ENCODE results near the gene ASB3.

ASB3 gene

GRCh38 chr2:53636109-53636508 lies 150.6 kb downstream of the ASB3 start:
- Histone ChIP-seq H3K36me3 (ENCODE audit: control insufficient read depth, insufficient read depth, low read length) (no peaks in the 10 kb centered on the region), H3K4me1 (ENCODE audit: control insufficient read depth, insufficient read depth, low read length) (no peaks in the 10 kb centered on the region), H3K9me3 (ENCODE audit: control insufficient read depth, low read length) (no peaks in the 10 kb centered on the region), H3K27me3 (ENCODE audit: control insufficient read depth, insufficient read depth, low read length, poor library complexity, severe bottlenecking) (no peaks in the 10 kb centered on the region), H3K4me3 (ENCODE audit: insufficient read depth, low read depth, low read length) (no peak overlapping the region), H3K27ac (ENCODE audit: insufficient read depth, low read depth, low read length, poor library complexity, severe bottlenecking) (no peak overlapping the region)
- 92 to 93% methylated on average over 4 of the region's 4 CpGs for WGBS, 2 experiments

GRCh38 chr2:53635694-53636093 lies 151.1 kb downstream of the ASB3 start:
- H3K36me3 ChIP-seq (ENCODE audit: control insufficient read depth, insufficient read depth, low read length): no peaks in the 10 kb centered on the region
- H3K4me1 ChIP-seq (ENCODE audit: control insufficient read depth, insufficient read depth, low read length): no peaks in the 10 kb centered on the region
- H3K9me3 ChIP-seq (ENCODE audit: control insufficient read depth, low read length): no peaks in the 10 kb centered on the region
- WGBS, 2 experiments: 86 to 92% methylated on average over 3 of the region's 3 CpGs
- H3K4me3 ChIP-seq (ENCODE audit: insufficient read depth, low read depth, low read length): no peak overlapping the region
- H3K27me3 ChIP-seq (ENCODE audit: control insufficient read depth, insufficient read depth, low read length, poor library complexity, severe bottlenecking): no peaks in the 10 kb centered on the region
- no peak overlapping the region for H3K27ac ChIP-seq (ENCODE audit: insufficient read depth, low read depth, low read length, poor library complexity, severe bottlenecking)

DNA sequence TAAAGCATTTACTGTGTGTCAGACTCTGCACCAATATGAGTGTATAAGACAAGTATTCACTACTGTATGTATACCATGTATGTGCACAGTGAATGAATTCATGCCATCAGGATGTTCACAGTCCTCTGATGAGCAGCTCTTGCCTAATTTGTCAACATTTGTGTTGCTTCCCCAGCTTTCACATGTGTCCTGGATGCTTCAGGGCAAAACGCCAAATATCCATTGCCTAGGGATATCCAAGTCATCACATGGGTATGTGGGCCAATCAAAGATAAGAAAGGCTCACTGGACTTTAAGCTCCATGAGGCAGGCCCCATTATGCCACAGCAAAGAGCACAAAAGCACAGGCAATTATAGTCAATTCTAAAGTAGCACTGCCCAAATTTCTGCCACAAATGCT lies 153.3 kb downstream of the ASB3 start:
- 94 to 96% methylated on average over 1 of the region's 1 CpG for WGBS, 2 experiments
- Histone ChIP-seq H3K4me1 (ENCODE audit: control insufficient read depth, insufficient read depth, low read length) (peaks cover 8% of the 10 kb centered on the region), H3K27me3 (ENCODE audit: control insufficient read depth, insufficient read depth, low read length, poor library complexity, severe bottlenecking) (no peaks in the 10 kb centered on the region), H3K9me3 (ENCODE audit: control insufficient read depth, low read length) (no peaks in the 10 kb centered on the region), H3K36me3 (ENCODE audit: control insufficient read depth, insufficient read depth, low read length) (no peaks in the 10 kb centered on the region), H3K27ac (ENCODE audit: insufficient read depth, low read depth, low read length, poor library complexity, severe bottlenecking) (no peak overlapping the region), H3K4me3 (ENCODE audit: insufficient read depth, low read depth, low read length) (no peak overlapping the region)

- no peaks in the 10 kb centered on the region for H3K36me3 ChIP-seq (ENCODE audit: control insufficient read depth, insufficient read depth, low read length)
- 89 to 92% methylated on average over 1 of the region's 1 CpG for WGBS, 2 experiments
- no peaks in the 10 kb centered on the region for H3K9me3 ChIP-seq (ENCODE audit: control insufficient read depth, low read length)
- H3K27me3 ChIP-seq (ENCODE audit: control insufficient read depth, insufficient read depth, low read length, poor library complexity, severe bottlenecking): no peaks in the 10 kb centered on the region
- no peak overlapping the region for H3K4me3 ChIP-seq (ENCODE audit: insufficient read depth, low read depth, low read length)
- H3K4me1 ChIP-seq (ENCODE audit: control insufficient read depth, insufficient read depth, low read length): peaks cover 8% of the 10 kb centered on the region
- no peak overlapping the region for H3K27ac ChIP-seq (ENCODE audit: insufficient read depth, low read depth, low read length, poor library complexity, severe bottlenecking)
Measured at GRCh38 chr2:53632714-53633113, 154.0 kb downstream of the ASB3 start.

DNA sequence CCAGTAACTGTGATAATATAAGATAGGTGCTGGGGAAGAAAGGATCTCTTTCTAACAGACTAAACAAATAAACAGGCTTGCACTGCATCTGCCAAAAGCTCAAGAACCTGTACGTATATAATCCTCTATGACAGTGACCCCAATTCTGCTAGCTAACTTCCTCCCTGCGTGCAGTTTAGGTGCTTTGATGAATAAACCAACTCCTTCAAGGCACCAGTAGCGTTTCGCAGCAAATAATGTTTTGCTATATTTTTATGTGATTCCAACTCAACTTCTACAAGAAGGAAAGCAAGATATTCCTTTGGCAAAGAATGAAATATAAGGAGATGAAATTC lies 154.7 kb downstream of the ASB3 start:
- Histone ChIP-seq H3K36me3 (ENCODE audit: control insufficient read depth, insufficient read depth, low read length) (no peaks in the 10 kb centered on the region), H3K9me3 (ENCODE audit: control insufficient read depth, low read length) (no peaks in the 10 kb centered on the region), H3K4me1 (ENCODE audit: control insufficient read depth, insufficient read depth, low read length) (peaks cover 8% of the 10 kb centered on the region), H3K4me3 (ENCODE audit: insufficient read depth, low read depth, low read length) (no peak overlapping the region), H3K27me3 (ENCODE audit: control insufficient read depth, insufficient read depth, low read length, poor library complexity, severe bottlenecking) (no peaks in the 10 kb centered on the region), H3K27ac (ENCODE audit: insufficient read depth, low read depth, low read length, poor library complexity, severe bottlenecking) (no peak overlapping the region)
- WGBS, 2 experiments: 90 to 93% methylated on average over 2 to 4 of the region's 4 CpGs

DNA sequence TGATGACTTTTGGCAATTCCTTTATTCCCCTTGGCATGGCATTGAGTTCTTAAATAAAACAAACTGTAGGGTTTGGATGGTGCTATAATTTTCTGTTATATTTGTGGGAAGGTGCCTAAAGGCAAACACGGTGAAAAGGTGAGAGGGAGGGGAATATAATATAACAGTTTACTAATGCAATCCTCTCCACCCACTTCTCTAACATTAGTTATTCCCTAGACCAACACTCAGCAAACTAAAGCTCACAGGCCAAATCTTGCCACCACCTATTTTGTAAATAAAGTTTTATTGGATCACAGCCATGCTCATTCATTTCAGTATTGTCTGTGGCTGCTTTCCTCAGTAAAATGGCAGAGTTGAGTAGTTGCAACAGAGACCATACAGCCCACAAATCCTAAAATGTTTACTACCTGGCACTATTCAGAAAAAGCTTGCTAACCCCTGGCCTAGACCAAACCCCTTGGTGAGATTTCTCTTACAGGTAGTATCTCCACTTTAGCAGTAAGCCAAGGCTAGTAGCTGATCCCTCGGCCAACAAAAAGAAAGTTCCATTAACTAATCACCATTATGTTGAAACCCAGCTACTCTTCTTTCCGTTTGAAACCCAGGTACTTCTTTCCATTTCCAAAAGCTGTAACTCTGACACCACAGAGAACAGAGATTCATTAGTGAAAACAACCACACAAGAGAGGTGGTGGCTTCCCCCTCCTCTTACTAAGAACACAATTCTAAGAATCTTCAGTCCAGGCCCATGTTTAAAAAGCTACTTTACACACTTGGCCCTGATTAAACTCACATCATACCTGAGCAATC lies 155.2 kb downstream of the ASB3 start:
- H3K27me3 ChIP-seq (ENCODE audit: control insufficient read depth, insufficient read depth, low read length, poor library complexity, severe bottlenecking): no peaks in the 10 kb centered on the region
- 82 to 90% methylated on average over 2 of the region's 3 CpGs for WGBS, 2 experiments
- peaks cover 8% of the 10 kb centered on the region for H3K4me1 ChIP-seq (ENCODE audit: control insufficient read depth, insufficient read depth, low read length)
- no peak overlapping the region for H3K27ac ChIP-seq (ENCODE audit: insufficient read depth, low read depth, low read length, poor library complexity, severe bottlenecking)
- no peaks in the 10 kb centered on the region for H3K9me3 ChIP-seq (ENCODE audit: control insufficient read depth, low read length)
- no peaks in the 10 kb centered on the region for H3K36me3 ChIP-seq (ENCODE audit: control insufficient read depth, insufficient read depth, low read length)
- H3K4me3 ChIP-seq (ENCODE audit: insufficient read depth, low read depth, low read length): no peak overlapping the region

- Histone ChIP-seq H3K4me3 (ENCODE audit: insufficient read depth, low read depth, low read length) (no peak overlapping the region), H3K9me3 (ENCODE audit: control insufficient read depth, low read length) (no peaks in the 10 kb centered on the region), H3K36me3 (ENCODE audit: control insufficient read depth, insufficient read depth, low read length) (no peaks in the 10 kb centered on the region), H3K27ac (ENCODE audit: insufficient read depth, low read depth, low read length, poor library complexity, severe bottlenecking) (no peak overlapping the region), H3K27me3 (ENCODE audit: control insufficient read depth, insufficient read depth, low read length, poor library complexity, severe bottlenecking) (no peaks in the 10 kb centered on the region), H3K4me1 (ENCODE audit: control insufficient read depth, insufficient read depth, low read length) (peaks cover 8% of the 10 kb centered on the region)
- WGBS, 2 experiments: 82 to 83% methylated on average over 7 of the region's 7 CpGs
Measured at GRCh38 chr2:53630026-53630606, 156.6 kb downstream of the ASB3 start.

GRCh38 chr2:53629501-53629900 lies 157.3 kb downstream of the ASB3 start:
- 78 to 79% methylated on average over 4 of the region's 4 CpGs for WGBS, 2 experiments
- H3K27me3 ChIP-seq (ENCODE audit: control insufficient read depth, insufficient read depth, low read length, poor library complexity, severe bottlenecking): no peaks in the 10 kb centered on the region
- no peaks in the 10 kb centered on the region for H3K9me3 ChIP-seq (ENCODE audit: control insufficient read depth, low read length)
- no peak overlapping the region for H3K27ac ChIP-seq (ENCODE audit: insufficient read depth, low read depth, low read length, poor library complexity, severe bottlenecking)
- H3K4me3 ChIP-seq (ENCODE audit: insufficient read depth, low read depth, low read length): no peak overlapping the region
- no peaks in the 10 kb centered on the region for H3K36me3 ChIP-seq (ENCODE audit: control insufficient read depth, insufficient read depth, low read length)
- peaks cover 8% of the 10 kb centered on the region for H3K4me1 ChIP-seq (ENCODE audit: control insufficient read depth, insufficient read depth, low read length)

GRCh38 chr2:53629001-53629400 lies 157.8 kb downstream of the ASB3 start:
- peaks cover 8% of the 10 kb centered on the region for H3K4me1 ChIP-seq (ENCODE audit: control insufficient read depth, insufficient read depth, low read length)
- H3K27me3 ChIP-seq (ENCODE audit: control insufficient read depth, insufficient read depth, low read length, poor library complexity, severe bottlenecking): no peaks in the 10 kb centered on the region
- no peak overlapping the region for H3K4me3 ChIP-seq (ENCODE audit: insufficient read depth, low read depth, low read length)
- H3K9me3 ChIP-seq (ENCODE audit: control insufficient read depth, low read length): no peaks in the 10 kb centered on the region
- no peak overlapping the region for H3K27ac ChIP-seq (ENCODE audit: insufficient read depth, low read depth, low read length, poor library complexity, severe bottlenecking)
- WGBS, 2 experiments: 80% methylated on average over 6 of the region's 6 CpGs
- H3K36me3 ChIP-seq (ENCODE audit: control insufficient read depth, insufficient read depth, low read length): no peaks in the 10 kb centered on the region

- no peaks in the 10 kb centered on the region for H3K36me3 ChIP-seq (ENCODE audit: control insufficient read depth, insufficient read depth, low read length)
- H3K27me3 ChIP-seq (ENCODE audit: control insufficient read depth, insufficient read depth, low read length, poor library complexity, severe bottlenecking): no peaks in the 10 kb centered on the region
- no peaks in the 10 kb centered on the region for H3K9me3 ChIP-seq (ENCODE audit: control insufficient read depth, low read length)
- H3K4me3 ChIP-seq (ENCODE audit: insufficient read depth, low read depth, low read length): no peak overlapping the region
- H3K4me1 ChIP-seq (ENCODE audit: control insufficient read depth, insufficient read depth, low read length): no peaks in the 10 kb centered on the region
- no peak overlapping the region for H3K27ac ChIP-seq (ENCODE audit: insufficient read depth, low read depth, low read length, poor library complexity, severe bottlenecking)
Measured at GRCh38 chr2:53622141-53622540, 164.6 kb downstream of the ASB3 start.

Measured in ectodermal cell (in vitro differentiated cells).